Activated CD4-positive, alpha-beta T cell treated with anti-CD3 and anti-CD28 coated beads, Interleukin-2, amount 10 ng/mL, durations not matched to agents 24 days and 14 days (primary cell): ENCODE measurements around the gene EXOC4. TPM values are rescaled to one million over a fixed set of nuclear protein-coding genes. Genes with fewer than 3 reads are reported as not detected.

ENCODE experiments used
- DNase-seq: peaks from one replicate; pipeline ENCODE4 v3.0.0; 2022
- H3K27ac Mint-ChIP-seq: one replicate; pipeline ENCODE4 v1.8.0; 2022; ENCODE audit warnings: mild to moderate bottlenecking, mixed read lengths
- H3K27me3 Mint-ChIP-seq: one replicate; pipeline ENCODE4 v1.8.0; 2022; ENCODE audit warnings: mixed read lengths
- H3K36me3 Mint-ChIP-seq: one replicate; pipeline ENCODE4 v1.8.0; 2022; ENCODE audit warnings: low read depth, mild to moderate bottlenecking, mixed read lengths
- H3K4me1 Mint-ChIP-seq: one replicate; pipeline ENCODE4 v1.8.0; 2021; ENCODE audit warnings: mixed read lengths
- H3K4me3 Mint-ChIP-seq: one replicate; pipeline ENCODE4 v1.8.0; 2022; ENCODE audit warnings: mild to moderate bottlenecking, moderate library complexity, mixed read lengths
- H3K9me3 Mint-ChIP-seq: one replicate; pipeline ENCODE4 v1.8.0; 2021; ENCODE audit warnings: mixed read lengths
- intact Hi-C: fragments of 100-400 bp; cut with micrococcal nuclease; formaldehyde crosslinking; loops from one replicate; pipeline ENCODE4 v1.15.1; 2023
- total RNA-seq: library from RNA; stranded (reverse); gene quantifications from 2 replicates; pipeline ENCODE4 v1.2.3, GENCODE V29; 2022

The EXOC4 gene
- total RNA-seq, 1 donor from 2014 or later: 53.0 TPM

GRCh38 chr7:133947458-133948254 is 694.8 kb downstream of the EXOC4 start:
- H3K4me3 Mint-ChIP-seq: no peak overlapping the region
- no peaks in the 10 kb centered on the region for H3K4me1 Mint-ChIP-seq
- intact Hi-C loops: no loop called here
- H3K27me3 Mint-ChIP-seq: no peaks in the 10 kb centered on the region
- no peaks in the 10 kb centered on the region for H3K9me3 Mint-ChIP-seq
- H3K36me3 Mint-ChIP-seq: no peaks in the 10 kb centered on the region
- H3K27ac Mint-ChIP-seq: no peak overlapping the region
- DNase-seq: no peak

- intact Hi-C loops: no loop called here
- no peaks in the 10 kb centered on the region for H3K9me3 Mint-ChIP-seq
These were observed 695.7 kb downstream of the EXOC4 start for GRCh38 chr7:133948588-133948987.

GRCh38 chr7:133950855-133951254 is 698.0 kb downstream of the EXOC4 start:
- no peak overlapping the region for H3K4me3 Mint-ChIP-seq
- H3K27me3 Mint-ChIP-seq: no peaks in the 10 kb centered on the region
- intact Hi-C loops: no loop called here
- no peak overlapping the region for H3K27ac Mint-ChIP-seq
- no peaks in the 10 kb centered on the region for H3K36me3 Mint-ChIP-seq
- no peak for DNase-seq
- no peaks in the 10 kb centered on the region for H3K9me3 Mint-ChIP-seq
- H3K4me1 Mint-ChIP-seq: no peaks in the 10 kb centered on the region

More at GRCh38 chr7:133948588-133948987, 695.7 kb downstream of the EXOC4 start:
- no peak for DNase-seq
- Mint-ChIP-seq H3K27ac (no peak overlapping the region), H3K36me3 (no peaks in the 10 kb centered on the region), H3K27me3 (no peaks in the 10 kb centered on the region), H3K4me3 (no peak overlapping the region), H3K4me1 (no peaks in the 10 kb centered on the region)

GRCh38 chr7:133955208-133955607 is 702.3 kb downstream of the EXOC4 start:
- Mint-ChIP-seq H3K36me3 (no peaks in the 10 kb centered on the region), H3K9me3 (no peaks in the 10 kb centered on the region), H3K27me3 (no peaks in the 10 kb centered on the region), H3K4me1 (no peaks in the 10 kb centered on the region), H3K27ac (no peak overlapping the region), H3K4me3 (no peak overlapping the region)
- no peak for DNase-seq
- intact Hi-C loops: no loop called here

GRCh38 chr7:133957845-133958244 is 705.0 kb downstream of the EXOC4 start:
- DNase-seq: no peak
- H3K27me3 Mint-ChIP-seq: no peaks in the 10 kb centered on the region
- H3K36me3 Mint-ChIP-seq: no peaks in the 10 kb centered on the region
- intact Hi-C loops: no loop called here
- H3K9me3 Mint-ChIP-seq: no peaks in the 10 kb centered on the region
- no peak overlapping the region for H3K27ac Mint-ChIP-seq
- H3K4me3 Mint-ChIP-seq: no peak overlapping the region
- H3K4me1 Mint-ChIP-seq: peaks cover 3% of the 10 kb centered on the region

GRCh38 chr7:133958822-133959221 is 705.9 kb downstream of the EXOC4 start:
- DNase-seq: no peak
- H3K27me3 Mint-ChIP-seq: no peaks in the 10 kb centered on the region
- no peak overlapping the region for H3K27ac Mint-ChIP-seq
- no peaks in the 10 kb centered on the region for H3K36me3 Mint-ChIP-seq
- H3K4me1 Mint-ChIP-seq: peaks cover 3% of the 10 kb centered on the region
- H3K4me3 Mint-ChIP-seq: no peak overlapping the region
- intact Hi-C loops: no loop called here
- no peaks in the 10 kb centered on the region for H3K9me3 Mint-ChIP-seq

GRCh38 chr7:133959505-133959904 is 706.6 kb downstream of the EXOC4 start:
- H3K4me3 Mint-ChIP-seq: no peak overlapping the region
- no peak overlapping the region for H3K27ac Mint-ChIP-seq
- intact Hi-C loops: no loop called here

GRCh38 chr7:133961724-133962123 is 708.8 kb downstream of the EXOC4 start:
- H3K4me1 Mint-ChIP-seq: peaks cover 3% of the 10 kb centered on the region
- H3K27me3 Mint-ChIP-seq: no peaks in the 10 kb centered on the region
- H3K9me3 Mint-ChIP-seq: peaks cover 14% of the 10 kb centered on the region
- intact Hi-C loops: no loop called here
- H3K27ac Mint-ChIP-seq: no peak overlapping the region
- H3K36me3 Mint-ChIP-seq: no peaks in the 10 kb centered on the region
- no peak overlapping the region for H3K4me3 Mint-ChIP-seq
- peak; percentile 55 for DNase-seq

More at GRCh38 chr7:133959505-133959904, 706.6 kb downstream of the EXOC4 start:
- no peaks in the 10 kb centered on the region for H3K27me3 Mint-ChIP-seq
- H3K4me1 Mint-ChIP-seq: peaks cover 3% of the 10 kb centered on the region
- no peaks in the 10 kb centered on the region for H3K36me3 Mint-ChIP-seq
- DNase-seq: no peak
- H3K9me3 Mint-ChIP-seq: peaks cover 2% of the 10 kb centered on the region

GRCh38 chr7:133962646-133963045 is 709.8 kb downstream of the EXOC4 start:
- intact Hi-C loops: no loop called here
- Mint-ChIP-seq H3K27me3 (no peaks in the 10 kb centered on the region), H3K4me3 (no peak overlapping the region), H3K27ac (no peak overlapping the region), H3K9me3 (peaks cover 21% of the 10 kb centered on the region), H3K36me3 (no peaks in the 10 kb centered on the region), H3K4me1 (peaks cover 3% of the 10 kb centered on the region)
- DNase-seq: no peak

- Mint-ChIP-seq H3K27me3 (no peaks in the 10 kb centered on the region), H3K36me3 (no peaks in the 10 kb centered on the region), H3K4me3 (no peak overlapping the region), H3K9me3 (peaks cover 23% of the 10 kb centered on the region), H3K27ac (no peak overlapping the region), H3K4me1 (peaks cover 3% of the 10 kb centered on the region)
- DNase-seq: no peak
- intact Hi-C loops: no loop called here
These were observed 710.8 kb downstream of the EXOC4 start for GRCh38 chr7:133963629-133964028.

- Mint-ChIP-seq H3K27ac (no peak overlapping the region), H3K36me3 (no peaks in the 10 kb centered on the region), H3K27me3 (no peaks in the 10 kb centered on the region), H3K4me1 (no peaks in the 10 kb centered on the region), H3K9me3 (peaks cover 14% of the 10 kb centered on the region), H3K4me3 (no peak overlapping the region)
- DNase-seq: no peak
- intact Hi-C loops: no loop called here
These were observed 718.7 kb downstream of the EXOC4 start for GRCh38 chr7:133971625-133972024.

- Mint-ChIP-seq H3K9me3 (peaks cover 4% of the 10 kb centered on the region), H3K4me1 (no peaks in the 10 kb centered on the region), H3K4me3 (no peak overlapping the region), H3K27ac (no peak overlapping the region), H3K36me3 (no peaks in the 10 kb centered on the region), H3K27me3 (no peaks in the 10 kb centered on the region)
- intact Hi-C loops: no loop called here
- DNase-seq: no peak
These were observed 720.8 kb downstream of the EXOC4 start for GRCh38 chr7:133973710-133974109.

- no peaks in the 10 kb centered on the region for H3K9me3 Mint-ChIP-seq
- no peaks in the 10 kb centered on the region for H3K4me1 Mint-ChIP-seq
- no peaks in the 10 kb centered on the region for H3K27me3 Mint-ChIP-seq
- H3K4me3 Mint-ChIP-seq: no peak overlapping the region
- intact Hi-C loops: no loop called here
- H3K27ac Mint-ChIP-seq: no peak overlapping the region
- DNase-seq: no peak
- no peaks in the 10 kb centered on the region for H3K36me3 Mint-ChIP-seq
These were observed 722.3 kb downstream of the EXOC4 start for GRCh38 chr7:133975130-133975529.

- no peaks in the 10 kb centered on the region for H3K4me1 Mint-ChIP-seq
- no peak overlapping the region for H3K4me3 Mint-ChIP-seq
- no peak for DNase-seq
- H3K36me3 Mint-ChIP-seq: no peaks in the 10 kb centered on the region
- intact Hi-C loops: no loop called here
- H3K27me3 Mint-ChIP-seq: no peaks in the 10 kb centered on the region
- no peak overlapping the region for H3K27ac Mint-ChIP-seq
- no peaks in the 10 kb centered on the region for H3K9me3 Mint-ChIP-seq
These were observed 723.3 kb downstream of the EXOC4 start for GRCh38 chr7:133976140-133976539.
